ENCODE measurements around the gene TANGO2. TPM values are rescaled to one million over a fixed set of nuclear protein-coding genes. Genes with fewer than 3 reads are reported as not detected.

Gene TANGO2
- total and polyA plus RNA-seq, 2 donors (not counting 1 experiment from before 2014, with no cell fraction given), result 75.5 to 75.6 TPM

DNA sequence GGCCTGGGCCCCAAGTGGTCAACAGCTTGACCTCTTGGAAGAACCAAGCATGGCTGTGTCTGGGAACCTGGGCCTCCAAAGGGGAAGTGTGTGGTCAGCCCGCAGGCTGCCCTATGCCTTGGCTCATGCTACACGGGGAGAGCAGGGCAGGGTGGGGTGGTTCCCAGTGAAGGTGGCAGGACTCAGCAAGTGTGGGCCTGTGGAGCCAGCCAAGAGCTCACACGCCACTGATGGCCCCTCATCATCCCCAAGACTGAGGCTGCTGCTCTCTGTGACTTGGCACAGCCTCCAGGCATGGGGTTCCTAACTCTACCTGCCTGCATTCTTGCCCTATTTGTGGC, 43.2 kb downstream of the TANGO2 start:
- H3K27ac Mint-ChIP-seq, result no peak overlapping the region
- no peaks in the 10 kb centered on the region for H3K27me3 Mint-ChIP-seq
- CTCF ChIA-PET, result no interaction called here
- 100% methylated on average over 3 of the region's 3 CpGs for WGBS (ENCODE audit: insufficient coverage)
- DNase-seq (no peak), ATAC-seq (ENCODE audit: low read depth) (no peak)
- no peak overlapping the region for H3K4me3 ChIP-seq (ENCODE audit: control extremely low read depth in 1 of 5, extremely low read depth in 1 of 5, insufficient read depth in 1 of 5, low read depth in 2 of 5, low read length in 4 of 5)
- no peak overlapping the region for H3K27ac ChIP-seq (ENCODE audit: low read length in 2 of 2)
- H3K36me3 ChIP-seq (replicated peaks in 1 of 2; ENCODE audit: control extremely low read depth in 1 of 2, control insufficient read depth in 1 of 2, extremely low read depth in 1 of 2, insufficient read depth in 2 of 2, low read length in 1 of 2), result peaks cover 0 to 33% of the 10 kb centered on the region in 2 experiments
- TF ChIP-seq CTCF (IDR thresholded peaks at IDR 0.05) (no peak), EZH2 (IDR thresholded peaks at IDR 0.05; ENCODE audit: borderline replicate concordance, insufficient read depth, low read depth, low read length, poor library complexity, severe bottlenecking) (no peak)
- no peaks in the 10 kb centered on the region for H3K9me3 ChIP-seq (ENCODE audit: control extremely low read depth in 1 of 3, control insufficient read depth in 2 of 3, insufficient read depth in 1 of 3, low read length in 2 of 3)
- H3K9ac ChIP-seq (ENCODE audit: low read length), result no peak overlapping the region
- H3K4me1 Mint-ChIP-seq, result no peaks in the 10 kb centered on the region
- H3K27me3 ChIP-seq (replicated peaks in 1 of 4; ENCODE audit: control extremely low read depth in 1 of 4, control insufficient read depth in 3 of 4, insufficient read depth in 4 of 4, low read length in 3 of 4), result no peaks in the 10 kb centered on the region
- no peak overlapping the region for H3K4me2 ChIP-seq (replicated peaks; ENCODE audit: low read depth, low read length, poor library complexity, severe bottlenecking)
- intact Hi-C loops (cut with micrococcal nuclease), result no loop called here
- POLR2A ChIA-PET, result no interaction called here
- no peaks in the 10 kb centered on the region for H3K79me2 ChIP-seq (ENCODE audit: control insufficient read depth, insufficient read depth, low read length)
- H4K20me1 ChIP-seq (ENCODE audit: control insufficient read depth, insufficient read depth, low read length, poor library complexity, severe bottlenecking), result peaks cover 9% of the 10 kb centered on the region
- no peaks in the 10 kb centered on the region for H3K9me3 Mint-ChIP-seq (ENCODE audit: insufficient read depth)
- H3K4me1 ChIP-seq (ENCODE audit: control insufficient read depth in 2 of 2, insufficient read depth in 2 of 2, low read length in 2 of 2), result no peaks in the 10 kb centered on the region
- H2AFZ ChIP-seq (ENCODE audit: insufficient read depth, low read depth, low read length, poor library complexity, severe bottlenecking), result no peak overlapping the region
- no peak overlapping the region for H3K4me3 Mint-ChIP-seq

GRCh38 chr22:20064545-20065262, 43.8 kb downstream of the TANGO2 start:
- Histone ChIP-seq H3K9me3 (ENCODE audit: control extremely low read depth in 1 of 3, control insufficient read depth in 2 of 3, insufficient read depth in 1 of 3, low read length in 2 of 3) (no peaks in the 10 kb centered on the region), H3K36me3 (replicated peaks in 1 of 2; ENCODE audit: control extremely low read depth in 1 of 2, control insufficient read depth in 1 of 2, extremely low read depth in 1 of 2, insufficient read depth in 2 of 2, low read length in 1 of 2) (peaks cover 0 to 28% of the 10 kb centered on the region in 2 experiments), H3K27me3 (replicated peaks in 1 of 4; ENCODE audit: control extremely low read depth in 1 of 4, control insufficient read depth in 3 of 4, insufficient read depth in 4 of 4, low read length in 3 of 4) (no peaks in the 10 kb centered on the region), H3K4me3 (ENCODE audit: control extremely low read depth in 1 of 5, extremely low read depth in 1 of 5, insufficient read depth in 1 of 5, low read depth in 2 of 5, low read length in 4 of 5) (no peak overlapping the region), H3K27ac (ENCODE audit: low read length in 2 of 2) (no peak overlapping the region), H2AFZ (ENCODE audit: insufficient read depth, low read depth, low read length, poor library complexity, severe bottlenecking) (no peak overlapping the region), H4K20me1 (ENCODE audit: control insufficient read depth, insufficient read depth, low read length, poor library complexity, severe bottlenecking) (peaks cover 9% of the 10 kb centered on the region), H3K9ac (ENCODE audit: low read length) (no peak overlapping the region), H3K79me2 (ENCODE audit: control insufficient read depth, insufficient read depth, low read length) (no peaks in the 10 kb centered on the region), H3K4me1 (ENCODE audit: control insufficient read depth in 2 of 2, insufficient read depth in 2 of 2, low read length in 2 of 2) (no peaks in the 10 kb centered on the region), H3K4me2 (replicated peaks; ENCODE audit: low read depth, low read length, poor library complexity, severe bottlenecking) (no peak overlapping the region)
- POLR2A ChIA-PET, result no interaction called here
- no peak for TF ChIP-seq EZH2 (IDR thresholded peaks at IDR 0.05; ENCODE audit: borderline replicate concordance, insufficient read depth, low read depth, low read length, poor library complexity, severe bottlenecking)
- intact Hi-C loops (cut with micrococcal nuclease), result no loop called here
- H3K9me3 Mint-ChIP-seq (ENCODE audit: insufficient read depth), result no peaks in the 10 kb centered on the region
- H3K27me3 Mint-ChIP-seq, result no peaks in the 10 kb centered on the region
- no peaks in the 10 kb centered on the region for H3K4me1 Mint-ChIP-seq
- ATAC-seq (ENCODE audit: low read depth) (no peak), DNase-seq (no peak)
- peak overlapping the region; percentile 15 for H3K27ac Mint-ChIP-seq
- H3K4me3 Mint-ChIP-seq, result no peak overlapping the region
- WGBS (ENCODE audit: insufficient coverage), result 95% methylated on average over 18 of the region's 18 CpGs
- CTCF ChIA-PET, result interaction anchor here (0.6 kb wide), 1 partner anchor 737 kb away, joined by 3 read pairs; no protein-coding TSS in a partner anchor

Data from B cell (primary cell).